Stimulated activated CD4-positive, alpha-beta T cell treated with anti-CD3 and anti-CD28 coated beads, Interleukin-1b, Interleukin-23, amount 100 ng/mL, for 1 hour (primary cell): ENCODE measurements around the gene LPXN.

Experiments used
- DNase-seq, 2 donors: peaks; one replicate each; pipeline ENCODE4 v3.0.0-alpha.2; 2020; ENCODE audit warnings: low read depth in 2 of 2

Gene LPXN

DNA sequence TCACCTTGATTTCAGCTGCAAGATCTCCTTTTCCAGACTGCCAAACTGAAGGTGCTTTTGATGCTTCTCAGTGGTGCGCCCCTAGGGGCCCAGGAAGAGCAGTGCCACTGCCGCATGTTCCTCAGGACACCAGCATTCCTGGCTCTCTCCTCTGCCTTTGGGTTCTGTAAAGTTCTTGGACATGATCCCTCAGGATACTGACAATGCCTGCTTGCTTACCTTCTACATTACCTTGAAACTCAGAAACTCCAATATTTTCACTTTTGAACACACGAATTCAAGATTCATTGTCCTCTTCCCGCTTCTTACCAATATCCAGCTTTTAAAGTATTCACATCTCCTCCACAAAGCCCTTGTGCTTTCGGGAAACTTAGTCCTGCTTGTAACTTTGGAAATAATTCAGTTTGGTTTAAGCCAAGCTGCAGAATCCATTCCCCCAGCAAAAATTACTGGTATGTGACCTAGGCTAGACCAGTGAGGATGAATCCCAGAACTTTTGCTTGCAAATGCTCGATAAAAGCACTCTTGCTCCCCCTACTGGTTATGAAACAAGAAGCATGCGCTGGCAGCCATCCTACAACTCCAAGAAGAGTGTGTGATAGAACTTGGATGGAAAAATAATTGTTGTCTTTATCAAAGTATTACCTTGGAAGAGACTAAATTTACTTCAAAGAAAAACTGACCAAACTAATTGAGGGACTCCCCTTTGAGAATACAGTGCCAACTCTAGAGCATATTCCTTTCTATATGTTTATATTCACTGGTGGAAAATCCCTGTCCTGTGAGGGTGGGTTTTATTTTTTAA, 51.2 kb downstream of the LPXN start:
- no peak for DNase-seq

DNA sequence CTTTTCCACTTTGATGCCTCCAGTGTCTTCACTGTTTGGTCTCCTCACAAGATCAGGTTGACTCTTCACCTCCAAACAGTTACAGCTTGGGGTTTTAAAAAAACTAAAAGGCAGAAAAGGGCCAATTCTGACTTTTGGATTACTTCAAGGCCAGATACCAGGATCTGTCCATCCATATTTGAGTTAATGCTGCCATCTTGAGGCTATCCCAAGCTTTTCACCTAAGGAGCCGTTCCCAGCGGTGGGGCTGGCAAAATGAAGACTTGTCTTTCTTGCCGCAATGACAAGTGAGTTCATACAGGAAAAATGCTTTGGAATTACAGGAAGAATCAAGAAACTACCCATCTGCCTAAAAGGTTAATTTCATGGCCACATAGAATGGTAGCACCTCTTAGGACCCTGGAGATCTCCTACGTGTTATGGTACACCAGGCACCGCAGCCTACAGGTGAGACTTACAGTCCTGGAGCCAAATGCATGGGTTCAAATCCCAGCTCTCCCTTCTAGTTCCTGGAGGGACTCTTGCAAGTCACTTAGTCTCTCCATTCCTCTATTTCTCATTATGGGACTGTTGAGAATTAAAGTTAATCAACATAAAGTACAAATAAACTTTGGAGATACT, 61.8 kb downstream of the LPXN start:
- no peak for DNase-seq

DNA sequence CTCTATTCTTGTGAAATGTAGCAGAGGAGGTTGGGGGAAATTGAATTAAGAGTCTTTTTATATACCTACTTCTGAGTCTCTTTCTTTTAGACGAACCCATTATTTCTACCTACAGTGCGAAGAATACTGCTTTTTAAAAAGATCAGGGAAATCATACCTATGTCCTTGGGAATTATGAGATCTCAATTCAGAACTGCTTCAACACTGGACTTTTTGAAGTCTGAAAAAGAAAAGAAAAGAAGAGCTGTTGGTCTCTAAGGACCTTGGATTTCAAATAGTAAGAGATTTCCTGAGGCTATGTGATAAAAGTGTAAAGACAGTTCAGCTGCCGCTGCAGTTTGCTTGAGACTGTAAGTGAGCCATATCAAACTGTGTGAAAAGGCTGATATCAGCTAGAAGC, 64.0 kb downstream of the LPXN start:
- no peak for DNase-seq

DNA sequence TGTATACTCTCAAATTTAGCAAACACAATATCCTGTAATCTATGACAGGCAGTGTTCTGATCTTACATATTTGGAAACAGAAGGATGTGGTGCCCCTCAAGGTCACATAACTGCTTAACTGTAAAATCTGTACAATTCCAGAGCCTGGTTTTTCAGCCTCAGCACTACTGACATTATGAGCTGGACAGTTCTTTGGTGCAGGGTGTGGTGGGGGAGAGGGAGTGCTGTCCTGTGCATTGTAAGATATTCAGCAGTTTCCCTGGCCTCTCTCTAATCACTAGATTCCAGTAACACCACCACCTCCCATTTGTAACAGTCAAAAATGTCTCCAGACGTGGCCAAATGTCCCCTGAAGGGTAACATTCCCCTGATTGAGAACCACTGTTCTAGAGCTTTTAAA, 65.9 kb downstream of the LPXN start:
- DNase-seq: no peak

DNA sequence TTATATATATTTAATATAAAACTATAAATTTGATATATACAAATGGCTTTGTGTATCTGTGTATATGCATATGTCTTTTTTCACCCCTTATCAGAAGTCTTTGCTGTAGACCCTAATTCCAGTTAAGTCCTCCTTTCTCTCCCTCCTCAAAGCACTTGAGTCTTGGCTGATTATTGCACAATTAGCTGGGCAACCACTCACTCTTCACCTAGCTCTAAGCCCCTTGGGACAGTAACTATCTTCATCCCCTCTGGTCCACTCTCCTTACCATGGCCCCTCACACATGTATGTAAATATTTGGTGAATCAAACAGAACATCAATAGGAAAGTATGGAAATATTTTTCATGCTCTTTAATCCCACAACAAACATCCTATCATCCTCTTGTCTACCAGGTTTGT, 66.8 kb downstream of the LPXN start:
- DNase-seq: no peak

DNA sequence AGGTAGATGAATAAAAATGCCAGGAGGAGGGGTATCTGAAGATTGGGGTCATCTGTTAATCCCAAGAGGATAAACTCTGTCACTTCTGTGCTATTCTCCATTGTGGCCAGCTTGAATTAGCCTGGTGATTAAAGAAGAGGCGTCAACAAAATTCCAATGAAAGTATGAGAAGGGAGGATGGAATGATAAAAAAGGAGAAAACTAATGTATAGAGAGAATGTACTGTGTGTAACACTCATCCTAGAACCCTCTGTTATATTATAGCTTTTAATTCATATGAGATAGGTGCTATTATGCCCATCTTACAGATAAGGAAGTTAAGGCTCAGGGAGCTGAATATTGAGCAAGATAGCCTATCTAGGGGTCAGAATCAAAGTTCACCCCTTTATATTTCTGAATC, 67.7 kb downstream of the LPXN start, which contains the start of gene OR5B21:
Gene OR5B21 (minus strand): TSS at position 101 of the 400 bp plus-strand sequence. CDS start 0 bp downstream, at position 101.
- DNase-seq: no peak

DNA sequence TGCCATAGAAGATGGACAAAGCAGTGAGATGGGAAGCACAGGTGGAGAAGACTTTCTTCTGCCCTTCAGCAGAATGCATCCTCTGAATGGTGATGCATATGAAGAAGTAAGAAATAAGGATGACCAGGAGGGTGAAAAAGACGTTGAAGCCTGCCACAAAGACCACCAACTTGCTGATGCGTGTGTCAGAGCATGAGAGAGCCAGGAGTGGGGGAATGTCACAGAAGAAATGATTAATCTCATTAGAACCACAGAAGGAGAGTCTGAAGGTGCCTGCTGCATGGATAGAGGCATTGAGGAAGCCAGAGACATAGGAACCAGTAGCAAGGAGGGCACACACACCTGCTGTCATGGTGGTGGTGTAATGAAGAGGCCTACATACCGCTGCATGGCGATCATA, 68.3 kb downstream of the LPXN start:
- no peak for DNase-seq

DNA sequence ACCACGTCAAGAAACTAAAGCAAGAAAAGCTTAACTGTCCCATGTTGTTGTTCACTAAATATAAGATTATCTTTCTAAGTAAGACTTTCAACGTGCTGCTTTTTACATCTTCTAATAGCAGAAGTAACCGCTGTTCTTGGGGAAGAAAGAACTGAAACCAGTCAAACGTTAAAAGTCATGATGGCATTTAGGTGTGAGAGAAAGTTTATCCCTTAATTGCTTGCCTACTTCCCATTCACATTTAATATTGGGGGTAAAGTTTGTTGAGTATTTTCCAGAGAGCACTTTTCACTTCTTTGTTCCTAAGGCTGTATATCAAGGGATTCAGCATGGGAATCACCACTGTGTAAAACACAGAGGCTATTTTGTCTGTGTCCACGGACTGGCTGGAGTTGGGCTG, 68.7 kb downstream of the LPXN start:
- no peak for DNase-seq

DNA sequence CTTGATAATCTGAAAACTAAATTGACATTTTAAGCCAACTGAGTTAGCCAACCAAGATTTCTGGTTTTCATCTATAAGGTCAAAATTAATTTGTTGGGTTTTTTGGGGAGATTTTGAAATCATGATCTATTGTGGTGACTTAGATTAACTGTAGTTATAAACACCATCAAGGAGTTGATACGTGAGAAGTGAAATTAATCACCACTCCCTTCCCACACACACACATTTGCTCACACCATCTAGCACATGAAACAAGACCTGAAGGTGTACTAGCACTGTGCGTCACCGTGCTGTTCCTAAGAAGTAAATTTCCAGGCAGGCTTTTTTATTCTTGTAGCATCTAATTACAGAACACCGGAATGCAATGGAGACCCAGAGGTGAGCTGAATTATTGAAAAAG, 69.8 kb downstream of the LPXN start:
- DNase-seq: no peak

DNA sequence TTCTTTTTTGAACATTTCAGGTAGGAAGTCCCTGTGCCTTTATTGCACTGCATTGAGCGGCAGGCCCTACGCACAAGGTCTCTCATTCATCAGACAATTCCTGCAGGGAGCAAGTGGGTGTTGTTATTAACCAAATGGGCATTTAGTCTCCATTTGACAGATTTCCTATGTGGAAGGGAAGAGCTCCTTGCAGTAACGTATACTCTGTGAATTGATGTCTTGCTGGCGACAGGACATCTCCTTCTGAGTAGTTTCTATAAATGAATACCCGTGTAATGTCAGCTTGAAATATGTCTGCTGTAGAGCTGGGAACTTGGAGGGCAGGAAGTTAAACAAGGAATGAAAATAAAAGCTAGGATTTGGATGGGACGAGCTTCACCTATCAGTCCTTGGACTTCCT, 71.4 kb downstream of the LPXN start:
- no peak for DNase-seq

DNA sequence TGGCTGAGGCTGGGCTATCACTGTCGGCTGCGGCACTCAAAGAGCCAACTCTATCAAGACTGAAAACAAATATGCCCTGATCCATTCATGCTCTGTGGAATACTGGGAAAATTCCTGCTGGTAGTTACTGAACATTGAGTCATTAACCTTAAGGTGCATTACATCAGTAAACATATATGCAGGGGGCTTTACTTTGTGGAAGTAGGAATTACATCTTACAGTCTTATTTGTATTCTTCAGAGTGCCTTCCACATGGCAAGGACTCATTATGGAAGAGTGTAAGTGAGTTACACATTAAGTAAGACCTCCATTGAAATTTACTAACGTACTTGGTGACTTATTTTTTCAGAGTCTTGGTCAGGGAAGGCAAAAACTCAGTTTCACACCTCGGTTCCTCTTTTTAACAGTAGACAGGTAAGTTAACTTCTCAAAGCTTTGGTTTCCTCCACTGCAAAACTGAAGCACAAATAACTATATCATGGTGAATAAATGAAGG, 72.2 kb downstream of the LPXN start:
- no peak for DNase-seq

DNA sequence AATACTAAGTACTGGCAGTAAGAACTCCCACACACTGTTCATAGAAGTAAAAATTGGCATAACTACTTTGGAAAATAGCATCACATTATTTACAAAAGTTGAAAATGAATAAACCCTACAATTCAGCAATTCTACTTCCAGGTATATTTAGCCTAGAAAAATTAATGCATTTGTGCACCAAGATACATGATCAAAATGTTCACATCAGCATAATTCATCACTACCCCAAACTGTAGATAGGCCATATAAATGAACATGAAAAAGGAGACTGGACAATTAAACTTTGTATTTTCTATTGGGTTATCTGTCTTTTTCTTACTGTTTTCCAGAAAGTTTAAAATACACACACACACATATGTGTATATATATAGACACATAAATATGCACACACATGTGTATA, 73.7 kb downstream of the LPXN start:
- DNase-seq: no peak

DNA sequence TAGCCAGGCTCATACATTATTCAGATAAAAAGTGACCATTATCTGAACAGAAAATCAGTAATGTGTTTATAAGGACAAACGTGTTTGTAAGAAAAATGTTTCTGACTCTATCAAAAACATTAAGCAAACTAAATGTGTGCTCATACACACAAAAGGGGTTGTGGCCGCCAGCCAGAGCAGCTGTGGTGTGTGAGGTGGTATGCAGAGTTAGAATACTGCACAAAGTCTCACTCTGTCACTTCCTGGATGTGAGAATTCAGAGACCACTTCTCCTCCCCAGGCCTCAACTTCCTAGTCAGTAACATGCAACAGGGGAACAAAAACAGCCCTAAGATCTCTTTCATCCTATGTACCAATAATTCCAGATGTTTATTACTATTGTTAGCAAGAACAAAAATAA, 77.2 kb downstream of the LPXN start:
- DNase-seq: no peak

DNA sequence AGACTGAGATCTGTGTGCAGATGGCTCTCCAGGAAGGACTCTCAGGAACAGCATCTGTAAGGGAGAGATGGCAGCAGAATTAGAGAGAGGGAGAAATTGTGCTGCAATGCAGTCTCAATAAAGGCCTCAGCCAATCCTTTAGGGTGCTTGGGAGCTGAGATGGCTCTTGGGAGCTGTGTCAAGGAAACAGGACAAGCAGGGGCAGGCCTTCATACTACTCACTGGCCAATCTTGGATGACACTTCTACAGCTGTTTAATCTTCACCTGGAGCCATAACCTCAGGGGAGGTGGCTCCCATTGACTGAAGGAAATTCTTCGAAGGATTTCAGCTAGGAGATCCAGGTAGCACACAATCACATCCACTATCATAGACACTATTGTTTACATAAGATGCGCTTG, 77.7 kb downstream of the LPXN start:
- no peak for DNase-seq

DNA sequence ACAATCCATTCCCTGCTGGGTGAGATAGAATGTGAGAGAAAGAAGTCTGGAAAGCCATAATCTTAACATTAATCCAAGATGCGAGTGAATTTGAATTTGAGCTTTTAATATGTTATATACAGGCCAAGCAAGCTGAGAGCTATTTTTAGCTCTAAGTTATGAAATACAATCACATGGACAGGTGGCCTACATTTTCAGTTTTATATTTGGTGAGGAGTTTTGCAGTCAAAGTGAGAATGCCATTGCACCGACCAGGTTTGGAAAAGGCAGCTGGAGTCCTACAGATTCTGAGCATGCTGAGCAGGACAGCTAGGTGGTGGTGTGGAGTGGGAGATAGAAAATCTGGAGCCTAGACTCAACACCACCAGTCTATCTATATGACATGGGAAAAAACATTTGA, 79.8 kb downstream of the LPXN start:
- no peak for DNase-seq

DNA sequence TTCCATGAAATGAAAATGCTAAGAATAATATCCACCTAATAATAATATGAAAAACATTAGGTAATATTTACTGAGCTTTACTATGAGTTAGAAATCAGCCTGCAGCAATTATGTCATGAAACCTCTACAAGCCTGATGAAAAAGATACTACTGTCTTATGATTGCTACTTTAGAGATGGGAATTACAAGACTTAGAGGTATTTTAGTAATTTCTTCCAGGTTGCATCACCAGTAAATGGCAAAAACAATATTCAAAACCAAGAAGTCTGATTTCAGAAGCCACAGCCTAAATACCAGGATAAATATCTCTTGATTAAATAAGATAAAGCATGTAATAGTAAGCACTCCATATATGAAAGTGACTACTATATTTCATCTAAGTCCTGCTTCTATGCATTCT, 81.6 kb downstream of the LPXN start:
- no peak for DNase-seq

DNA sequence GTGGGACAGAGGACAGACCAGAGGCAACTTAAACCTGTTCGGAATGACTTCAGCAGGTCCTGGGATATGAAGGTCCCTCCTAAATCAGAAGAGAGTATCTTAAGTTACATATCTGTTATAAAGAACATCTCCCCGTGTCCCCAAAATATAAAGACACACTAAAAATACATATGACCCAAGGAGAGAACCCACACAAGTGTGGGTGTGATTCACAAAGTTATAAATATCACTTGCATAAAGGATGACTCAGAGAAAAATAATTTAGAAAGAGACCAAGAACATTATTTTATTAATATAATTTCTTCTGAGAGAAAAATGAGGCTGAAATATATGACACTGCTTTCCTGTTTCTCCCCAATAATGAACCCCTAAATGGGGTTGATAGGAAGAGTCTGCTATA, 82.0 kb downstream of the LPXN start:
- no peak for DNase-seq

DNA sequence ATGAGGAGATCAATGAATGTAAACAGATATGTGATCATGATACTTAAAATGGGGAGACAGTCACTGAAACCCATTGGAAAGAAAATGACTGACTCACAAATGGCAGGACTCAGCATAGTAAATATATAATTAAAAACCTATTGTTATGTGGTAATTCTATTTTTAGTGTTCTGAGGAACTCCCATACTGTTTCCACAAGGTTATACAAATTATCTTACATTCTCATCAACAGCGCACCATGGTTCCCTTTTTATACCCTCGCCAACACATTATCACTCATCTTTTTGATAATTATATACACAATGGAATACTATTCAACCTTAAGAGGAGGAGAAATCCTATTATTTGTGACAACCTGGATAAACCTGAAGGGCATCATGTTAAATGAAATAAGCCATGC, 84.8 kb downstream of the LPXN start:
- DNase-seq: no peak

DNA sequence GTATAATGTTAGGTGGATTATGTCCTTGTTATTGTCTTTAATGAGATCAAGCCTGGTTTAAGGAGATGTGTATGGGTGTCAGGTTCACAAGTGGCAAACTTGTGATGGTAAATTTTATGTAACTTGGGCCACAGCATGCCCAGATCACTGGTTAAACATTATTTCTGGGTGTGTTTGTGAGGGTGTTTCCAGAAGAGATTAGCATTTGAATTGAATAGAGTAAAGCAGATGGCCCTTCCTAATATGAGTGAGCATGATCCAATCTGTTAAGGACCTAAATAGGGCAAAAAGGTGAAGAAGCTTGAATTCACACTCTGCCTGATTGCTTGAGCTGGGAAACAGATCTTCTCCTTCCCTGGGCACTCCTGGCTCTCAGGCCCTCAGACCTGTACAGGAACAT, 88.5 kb downstream of the LPXN start:
- DNase-seq: no peak

DNA sequence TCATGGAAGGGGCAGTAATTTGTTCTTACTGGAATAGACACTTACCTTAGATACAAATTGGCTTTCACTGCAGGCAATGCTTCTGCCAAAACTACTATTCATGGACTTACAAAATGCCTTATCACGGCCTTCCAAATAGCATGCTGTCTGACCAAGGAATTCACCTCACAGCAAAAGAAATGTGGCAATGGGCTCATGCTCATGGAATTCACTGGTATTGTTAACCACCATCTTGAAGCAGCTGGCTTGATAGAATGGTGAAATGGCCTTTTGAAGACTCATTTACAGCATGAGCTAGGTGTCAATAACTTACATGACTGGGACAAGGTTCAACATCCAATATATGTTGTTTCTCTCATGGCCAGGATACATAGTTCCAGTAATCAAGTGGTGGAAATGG, 89.7 kb downstream of the LPXN start:
- no peak for DNase-seq
